ENCODE measurements around the gene GNAI3.

DNA sequence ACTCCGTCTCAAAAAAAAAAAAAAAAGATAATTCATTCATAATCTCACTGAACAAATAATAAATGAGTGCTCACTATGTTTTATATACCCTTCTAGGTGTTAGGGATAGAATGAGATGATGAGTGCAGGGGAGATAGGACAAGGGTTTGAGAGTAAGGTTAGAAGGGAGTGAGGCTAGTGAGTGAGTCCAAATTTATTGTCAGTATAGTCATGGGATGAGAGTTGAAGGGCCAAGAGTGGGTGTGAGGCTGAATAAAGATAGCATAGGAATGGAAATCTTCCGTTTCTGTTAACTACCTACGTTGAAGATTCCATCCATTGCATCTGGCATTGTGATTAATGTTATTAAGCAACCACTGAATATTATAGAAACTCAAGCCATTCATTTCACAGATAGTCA, 16.8 kb downstream of the GNAI3 start:
- TF ChIP-seq, protein P1, sequence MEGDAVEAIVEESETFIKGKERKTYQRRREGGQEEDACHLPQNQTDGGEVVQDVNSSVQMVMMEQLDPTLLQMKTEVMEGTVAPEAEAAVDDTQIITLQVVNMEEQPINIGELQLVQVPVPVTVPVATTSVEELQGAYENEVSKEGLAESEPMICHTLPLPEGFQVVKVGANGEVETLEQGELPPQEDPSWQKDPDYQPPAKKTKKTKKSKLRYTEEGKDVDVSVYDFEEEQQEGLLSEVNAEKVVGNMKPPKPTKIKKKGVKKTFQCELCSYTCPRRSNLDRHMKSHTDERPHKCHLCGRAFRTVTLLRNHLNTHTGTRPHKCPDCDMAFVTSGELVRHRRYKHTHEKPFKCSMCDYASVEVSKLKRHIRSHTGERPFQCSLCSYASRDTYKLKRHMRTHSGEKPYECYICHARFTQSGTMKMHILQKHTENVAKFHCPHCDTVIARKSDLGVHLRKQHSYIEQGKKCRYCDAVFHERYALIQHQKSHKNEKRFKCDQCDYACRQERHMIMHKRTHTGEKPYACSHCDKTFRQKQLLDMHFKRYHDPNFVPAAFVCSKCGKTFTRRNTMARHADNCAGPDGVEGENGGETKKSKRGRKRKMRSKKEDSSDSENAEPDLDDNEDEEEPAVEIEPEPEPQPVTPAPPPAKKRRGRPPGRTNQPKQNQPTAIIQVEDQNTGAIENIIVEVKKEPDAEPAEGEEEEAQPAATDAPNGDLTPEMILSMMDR (conservative IDR thresholded peaks at IDR 0.05), result no peak
- no peak for TF ChIP-seq ZFX (IDR thresholded peaks at IDR 0.05)
